Activated naive CD4-positive, alpha-beta T cell treated with anti-CD3 and anti-CD28 coated beads, Interleukin-2, amount 50 U/mL, for 16 hours (primary cell): ENCODE results near the gene THAP2.

Experiments
- DNase-seq: peaks from one replicate; pipeline ENCODE4 v3.0.0-alpha.2; 2020

THAP2 gene

DNA sequence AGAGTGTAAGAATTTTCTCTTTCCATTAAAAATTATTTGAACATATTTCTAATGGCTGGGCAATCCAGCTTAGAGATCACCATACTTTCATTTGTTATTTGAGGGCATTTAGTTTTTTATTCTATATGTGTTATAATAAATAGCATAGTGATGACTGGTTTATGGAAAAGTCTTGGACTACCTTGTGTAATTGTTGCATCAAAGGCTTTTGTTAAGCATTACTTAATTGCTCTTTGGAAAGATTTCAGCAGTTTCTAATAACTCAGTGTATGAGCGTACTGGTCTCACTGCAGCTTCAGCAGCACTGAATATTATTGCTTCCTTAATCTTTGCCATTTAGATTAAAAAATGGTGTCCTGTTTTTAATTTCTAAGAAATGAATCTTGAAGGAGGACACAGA is 44.6 kb downstream of the THAP2 start:
- no peak for DNase-seq

DNA sequence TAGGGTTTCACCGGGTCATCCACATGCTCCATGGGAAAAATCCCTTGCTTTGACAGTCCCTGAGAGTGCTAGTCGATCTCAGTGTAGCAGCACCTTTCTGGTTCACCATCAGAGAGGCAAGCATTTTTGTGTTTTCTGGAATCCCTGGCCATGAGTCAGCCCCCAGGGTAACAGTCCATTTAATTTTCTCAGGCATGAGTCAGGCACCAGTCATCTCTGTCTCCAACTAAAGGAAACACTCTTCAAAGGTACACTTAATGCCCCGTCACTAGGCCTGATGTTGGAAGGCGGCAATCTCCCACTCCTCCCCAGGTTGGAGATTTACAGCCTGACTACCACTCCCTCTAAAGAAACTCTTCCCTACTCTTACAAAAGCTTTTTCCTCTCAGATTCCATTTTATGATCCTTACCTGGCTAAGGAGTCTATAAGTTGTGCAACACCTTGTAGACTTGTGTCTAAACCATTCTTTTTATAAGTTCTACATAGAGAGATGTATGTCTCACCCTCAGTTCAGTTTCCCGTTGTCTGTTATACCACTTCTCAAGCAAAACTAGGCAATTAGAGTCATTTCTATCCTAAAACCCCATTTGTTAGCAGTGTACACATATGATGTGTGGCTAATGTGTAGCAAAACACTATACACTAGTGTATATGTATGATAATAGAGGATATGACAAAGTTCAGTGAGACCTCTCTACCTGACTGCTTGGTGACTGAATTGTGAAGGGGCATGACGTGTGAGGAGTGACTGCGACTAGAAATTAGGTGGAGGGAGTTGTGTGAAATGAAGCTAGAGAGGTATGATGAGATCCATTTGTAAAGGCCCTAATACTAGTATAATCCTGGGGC is 46.4 kb downstream of the THAP2 start:
- DNase-seq: no peak

DNA sequence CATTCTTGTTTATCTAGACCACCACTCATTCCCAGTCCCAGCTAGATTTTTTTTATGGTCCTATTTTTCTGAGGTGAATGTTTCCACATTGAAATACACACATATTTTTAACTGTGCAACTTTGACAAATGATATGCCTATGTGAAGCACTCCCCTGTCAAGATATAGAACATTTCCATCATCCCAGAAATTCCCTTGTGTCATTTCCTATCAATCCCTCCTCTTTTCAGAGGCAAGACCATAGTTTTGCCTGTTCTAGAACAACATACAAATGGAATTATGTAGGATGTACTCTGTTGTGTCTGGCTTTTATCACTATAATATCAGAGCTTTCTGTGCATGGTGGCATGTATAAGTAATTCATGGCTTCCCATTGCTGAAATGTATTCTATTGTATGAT is 54.5 kb downstream of the THAP2 start:
- DNase-seq: no peak

DNA sequence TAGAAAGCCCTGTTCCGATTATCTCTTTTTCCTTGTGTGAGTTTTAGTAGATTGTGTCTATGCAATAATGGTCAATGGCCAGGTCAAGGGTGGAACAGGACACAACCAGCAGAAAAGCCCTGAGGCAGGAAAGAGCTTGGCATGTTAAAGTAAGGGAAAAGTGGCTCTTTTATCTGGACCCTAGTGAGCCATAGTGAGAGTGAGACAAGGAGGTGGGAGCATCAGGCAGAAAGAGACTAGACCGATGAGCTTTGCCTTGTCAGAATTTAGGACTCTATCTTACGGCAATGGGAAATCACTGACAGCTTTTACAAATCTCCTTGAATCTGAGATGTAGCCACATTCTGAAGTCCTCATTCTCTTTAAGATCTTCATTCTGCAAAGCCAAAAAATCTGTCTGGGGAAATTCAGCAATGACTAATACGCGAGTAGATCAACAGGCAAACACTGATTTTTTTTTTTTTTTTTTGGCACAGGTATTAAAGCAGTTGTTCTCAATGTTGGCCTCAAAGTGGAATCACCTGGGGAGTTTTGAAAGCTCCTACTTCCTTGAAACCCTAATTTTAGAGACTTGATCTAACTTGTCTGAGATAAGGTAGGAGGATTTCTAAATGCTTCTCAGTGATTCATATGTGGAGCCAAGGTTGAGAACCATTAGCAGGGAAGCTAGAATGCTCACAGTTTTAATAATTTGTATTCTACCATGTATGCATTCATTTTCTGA is 55.7 kb downstream of the THAP2 start:
- no peak for DNase-seq

GRCh38 chr12:71721783-71722505 is 57.8 kb downstream of the THAP2 start:
- no peak for DNase-seq

DNA sequence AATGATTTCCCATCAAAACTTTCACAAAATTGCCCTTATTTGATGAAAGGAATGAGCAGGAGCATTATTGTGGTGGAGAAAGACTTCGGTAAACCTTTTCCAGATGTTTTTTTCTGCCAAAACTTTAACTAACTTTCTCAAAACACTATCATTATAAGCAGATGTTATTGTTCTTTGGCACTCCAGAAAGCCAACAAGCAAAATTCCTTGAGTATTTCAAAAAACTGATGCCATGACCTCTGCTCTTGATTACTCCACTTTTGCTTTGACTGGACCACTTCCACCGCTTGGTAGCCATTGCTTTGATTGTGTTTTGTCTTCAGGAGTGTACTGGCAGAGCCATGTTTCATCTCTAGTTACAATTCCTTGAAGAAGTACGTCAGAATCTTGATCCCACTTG is 60.9 kb downstream of the THAP2 start:
- no peak for DNase-seq

DNA sequence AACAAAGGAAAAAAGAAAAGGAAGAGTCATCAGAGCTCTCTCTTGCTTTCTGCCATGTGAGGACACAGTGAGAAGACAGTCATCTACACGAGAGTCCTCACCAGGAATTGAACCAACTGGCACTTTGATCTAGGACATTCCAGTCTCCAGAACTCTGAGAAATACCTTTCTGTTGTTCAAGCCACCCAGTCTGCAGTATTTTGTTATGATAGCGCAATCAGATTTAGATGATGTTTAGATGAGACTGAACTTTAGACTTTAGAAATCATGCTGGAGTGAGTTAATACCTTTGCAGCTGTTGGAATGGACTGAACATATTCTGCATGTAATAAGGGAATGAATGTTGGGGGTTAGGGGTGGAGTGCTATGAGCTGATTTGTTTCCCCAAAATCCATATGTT is 62.4 kb downstream of the THAP2 start:
- no peak for DNase-seq

- DNase-seq: no peak
Observed at GRCh38 chr12:71727958-71728357, 63.9 kb downstream of the THAP2 start.
